ENCODE measurements around the gene GRID2.
A peak's percentile ranks its signal among the peaks of the same experiment; 100 is the strongest.

The GRID2 gene

DNA sequence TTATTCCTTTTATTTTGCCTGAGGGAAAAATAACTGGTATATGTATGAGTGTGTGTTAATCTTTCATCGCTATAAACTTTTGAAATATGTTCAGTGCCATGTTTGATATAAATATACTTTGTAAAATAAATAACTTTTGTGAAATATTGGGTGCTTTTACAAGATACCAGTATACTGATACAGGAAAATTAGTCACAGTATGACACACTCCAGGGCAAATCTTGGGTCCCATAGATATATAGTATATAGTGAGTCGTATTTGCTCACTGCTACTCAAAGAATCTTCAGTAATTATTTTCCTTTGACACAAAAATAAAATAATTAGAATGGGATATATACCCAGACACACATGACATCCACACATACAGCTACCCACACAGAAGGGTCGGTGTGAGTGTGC lies 472.3 kb downstream of the GRID2 start:
- Mint-ChIP-seq H3K27ac (no peak overlapping the region), H3K9me3 (peaks cover 2% of the 10 kb centered on the region), H3K4me1 (no peaks in the 10 kb centered on the region), H3K36me3 (ENCODE audit: low read depth) (no peaks in the 10 kb centered on the region), H3K27me3 (ENCODE audit: low read depth) (no peaks in the 10 kb centered on the region), H3K4me3 (no peak overlapping the region)
- TF ChIP-seq, protein P1, sequence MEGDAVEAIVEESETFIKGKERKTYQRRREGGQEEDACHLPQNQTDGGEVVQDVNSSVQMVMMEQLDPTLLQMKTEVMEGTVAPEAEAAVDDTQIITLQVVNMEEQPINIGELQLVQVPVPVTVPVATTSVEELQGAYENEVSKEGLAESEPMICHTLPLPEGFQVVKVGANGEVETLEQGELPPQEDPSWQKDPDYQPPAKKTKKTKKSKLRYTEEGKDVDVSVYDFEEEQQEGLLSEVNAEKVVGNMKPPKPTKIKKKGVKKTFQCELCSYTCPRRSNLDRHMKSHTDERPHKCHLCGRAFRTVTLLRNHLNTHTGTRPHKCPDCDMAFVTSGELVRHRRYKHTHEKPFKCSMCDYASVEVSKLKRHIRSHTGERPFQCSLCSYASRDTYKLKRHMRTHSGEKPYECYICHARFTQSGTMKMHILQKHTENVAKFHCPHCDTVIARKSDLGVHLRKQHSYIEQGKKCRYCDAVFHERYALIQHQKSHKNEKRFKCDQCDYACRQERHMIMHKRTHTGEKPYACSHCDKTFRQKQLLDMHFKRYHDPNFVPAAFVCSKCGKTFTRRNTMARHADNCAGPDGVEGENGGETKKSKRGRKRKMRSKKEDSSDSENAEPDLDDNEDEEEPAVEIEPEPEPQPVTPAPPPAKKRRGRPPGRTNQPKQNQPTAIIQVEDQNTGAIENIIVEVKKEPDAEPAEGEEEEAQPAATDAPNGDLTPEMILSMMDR (IDR thresholded peaks at IDR 0.05; ENCODE audit: unreplicated experiment in 3 of 3), result no peak

DNA sequence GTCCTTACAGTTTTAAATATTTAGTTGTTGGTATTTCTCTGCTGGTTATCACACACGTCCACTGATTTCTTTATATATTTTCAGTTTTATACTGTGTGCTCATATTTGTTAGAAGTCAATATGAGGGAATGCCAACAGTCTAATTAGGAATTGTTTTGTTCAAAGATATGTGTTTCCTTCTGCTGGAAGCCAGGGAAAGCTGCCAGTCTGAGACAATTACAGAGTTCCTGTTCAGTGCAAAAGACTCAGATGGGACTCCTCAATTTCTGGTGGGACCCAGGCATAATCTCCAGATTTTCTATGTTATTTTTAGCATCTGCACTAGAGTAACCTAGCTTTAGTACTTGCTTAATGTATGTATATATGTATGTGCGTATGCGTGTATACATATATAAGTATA lies 486.0 kb downstream of the GRID2 start:
- TF ChIP-seq, protein P1 (IDR thresholded peaks at IDR 0.05; ENCODE audit: unreplicated experiment in 3 of 3), result no peak
- no peak overlapping the region for H3K27ac Mint-ChIP-seq
- H3K4me3 Mint-ChIP-seq, result no peak overlapping the region
- H3K9me3 Mint-ChIP-seq, result no peaks in the 10 kb centered on the region
- no peaks in the 10 kb centered on the region for H3K27me3 Mint-ChIP-seq (ENCODE audit: low read depth)
- peaks cover 6% of the 10 kb centered on the region for H3K4me1 Mint-ChIP-seq
- no peaks in the 10 kb centered on the region for H3K36me3 Mint-ChIP-seq (ENCODE audit: low read depth)

DNA sequence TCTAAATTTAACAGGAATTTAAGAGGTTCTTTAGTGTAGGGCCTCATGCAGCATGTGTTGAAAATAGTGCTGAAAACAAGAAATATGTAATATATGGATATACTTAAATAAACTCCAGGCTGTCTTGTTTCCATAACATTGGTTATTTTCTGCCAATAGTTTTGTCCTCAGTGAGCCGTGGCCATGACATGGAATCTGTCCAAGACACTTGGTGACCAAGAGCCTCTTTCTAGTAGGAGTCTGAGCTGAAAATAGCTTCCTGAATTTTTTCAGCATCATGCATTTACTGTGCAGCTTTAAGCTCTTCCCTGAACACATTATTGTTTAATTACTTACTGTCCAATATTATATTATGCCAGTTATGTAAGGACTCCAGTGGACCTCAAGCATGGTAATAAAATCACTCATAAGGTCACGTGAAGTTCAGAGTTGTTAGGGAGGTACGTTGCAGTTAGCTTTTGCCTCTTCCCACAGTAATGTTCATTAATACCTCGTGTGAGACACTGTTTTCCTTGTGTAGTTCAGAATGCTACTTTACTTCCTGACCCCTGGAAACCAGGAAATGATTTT lies 488.2 kb downstream of the GRID2 start:
- Mint-ChIP-seq H3K9me3 (no peaks in the 10 kb centered on the region), H3K4me1 (peaks cover 6% of the 10 kb centered on the region)
- TF ChIP-seq, protein P1 (IDR thresholded peaks at IDR 0.05; ENCODE audit: unreplicated experiment in 3 of 3), result no peak

DNA sequence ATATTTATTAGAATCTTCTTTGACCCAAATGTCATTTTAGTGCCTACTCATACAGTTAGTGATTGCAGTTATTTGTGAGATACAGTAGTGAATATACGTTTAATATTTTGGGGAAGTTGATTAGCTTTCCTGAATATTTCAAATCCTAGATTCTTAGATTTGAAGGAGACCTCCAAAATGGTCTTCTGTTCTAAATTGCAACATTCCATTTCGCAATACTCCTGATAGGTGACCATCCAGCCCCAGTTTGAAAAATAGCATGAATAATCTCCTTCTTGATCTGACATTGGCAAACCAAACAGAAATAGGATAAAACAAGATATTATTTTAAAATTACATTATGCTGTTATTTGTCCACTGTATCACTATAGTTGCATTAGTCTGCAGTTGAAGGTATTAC lies 505.6 kb downstream of the GRID2 start:
- no peaks in the 10 kb centered on the region for H3K36me3 Mint-ChIP-seq (ENCODE audit: low read depth)
- H3K27ac Mint-ChIP-seq, result no peak overlapping the region
- H3K4me3 Mint-ChIP-seq, result no peak overlapping the region
- TF ChIP-seq, protein P1 (IDR thresholded peaks at IDR 0.05; ENCODE audit: unreplicated experiment in 3 of 3), result no peak
- no peaks in the 10 kb centered on the region for H3K27me3 Mint-ChIP-seq (ENCODE audit: low read depth)
- H3K4me1 Mint-ChIP-seq, result no peaks in the 10 kb centered on the region
- H3K9me3 Mint-ChIP-seq, result no peaks in the 10 kb centered on the region

More for the DNA sequence above, 488.2 kb downstream of the GRID2 start:
- no peaks in the 10 kb centered on the region for H3K27me3 Mint-ChIP-seq (ENCODE audit: low read depth)
- H3K36me3 Mint-ChIP-seq (ENCODE audit: low read depth), result no peaks in the 10 kb centered on the region
- H3K4me3 Mint-ChIP-seq, result no peak overlapping the region
- peak overlapping the region; percentile 10 to 31 (median 26) for H3K27ac Mint-ChIP-seq

DNA sequence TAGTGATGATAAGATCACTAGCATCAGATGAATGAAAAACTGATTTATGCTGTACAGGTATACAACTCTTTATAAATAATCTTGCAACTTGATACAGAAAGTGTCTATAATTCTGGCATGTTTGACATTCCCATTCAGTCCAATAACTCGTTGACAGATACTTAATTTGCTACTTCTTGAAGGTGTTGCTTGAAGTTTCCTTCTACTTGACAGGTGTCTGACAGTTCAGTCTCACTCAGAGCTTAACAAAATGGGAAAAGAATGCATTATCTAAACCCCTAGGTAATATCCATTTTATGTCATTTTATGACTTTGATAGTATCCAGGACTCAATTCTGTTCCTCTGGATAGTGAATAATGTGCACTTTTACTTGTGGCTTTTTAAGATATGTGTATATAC lies 508.9 kb downstream of the GRID2 start:
- TF ChIP-seq, protein P1 (IDR thresholded peaks at IDR 0.05; ENCODE audit: unreplicated experiment in 3 of 3), result no peak
- no peaks in the 10 kb centered on the region for H3K36me3 Mint-ChIP-seq (ENCODE audit: low read depth)
- H3K27ac Mint-ChIP-seq, result no peak overlapping the region
- no peak overlapping the region for H3K4me3 Mint-ChIP-seq
- no peaks in the 10 kb centered on the region for H3K4me1 Mint-ChIP-seq
- no peaks in the 10 kb centered on the region for H3K27me3 Mint-ChIP-seq (ENCODE audit: low read depth)
- H3K9me3 Mint-ChIP-seq, result no peaks in the 10 kb centered on the region

DNA sequence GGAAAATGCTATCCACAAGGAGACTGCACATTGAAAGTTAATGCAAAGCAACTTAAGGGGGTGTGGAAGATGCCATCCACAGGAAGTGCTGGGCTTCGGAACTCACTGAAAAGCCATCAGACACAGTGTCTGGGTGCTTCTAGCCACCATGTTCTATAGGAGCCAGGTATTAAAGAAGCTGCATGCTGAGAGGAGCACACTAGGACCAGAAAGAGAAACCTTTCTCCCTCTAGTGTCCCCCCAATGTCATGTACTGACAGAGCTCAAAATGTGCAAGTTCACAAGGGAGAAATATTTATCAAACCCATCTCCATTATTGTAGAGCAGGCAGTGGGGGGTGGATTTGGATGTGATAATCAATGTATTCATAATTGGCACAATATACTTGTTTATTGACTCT lies 510.9 kb downstream of the GRID2 start:
- no peak overlapping the region for H3K27ac Mint-ChIP-seq
- no peaks in the 10 kb centered on the region for H3K9me3 Mint-ChIP-seq
- no peaks in the 10 kb centered on the region for H3K36me3 Mint-ChIP-seq (ENCODE audit: low read depth)
- H3K4me1 Mint-ChIP-seq, result no peaks in the 10 kb centered on the region
- no peak overlapping the region for H3K4me3 Mint-ChIP-seq
- H3K27me3 Mint-ChIP-seq (ENCODE audit: low read depth), result no peaks in the 10 kb centered on the region
- TF ChIP-seq, protein P1 (IDR thresholded peaks at IDR 0.05; ENCODE audit: unreplicated experiment in 3 of 3), result no peak

All from nephron (organoid).